ENCODE data around the gene USHBP1.
A peak's percentile ranks its signal among the peaks of the same experiment; 100 is the strongest.

Gene USHBP1

GRCh38 chr19:17245535-17245984 is 19.0 kb downstream of the USHBP1 start, which contains the start of gene NR2F6:
Gene NR2F6 (minus strand): TSS chr19:17245919. CDS start chr19:17245220, 699 bp downstream.
- H3K4me1 ChIP-seq (ENCODE audit: control insufficient read depth, insufficient read depth, low read length): peaks cover 35% of the 10 kb centered on the region
- H3K9me3 ChIP-seq (ENCODE audit: control insufficient read depth in 2 of 2, low read length in 2 of 2): no peaks in the 10 kb centered on the region
- H3K27me3 ChIP-seq (ENCODE audit: control insufficient read depth in 1 of 2, insufficient read depth in 2 of 2, low read length in 2 of 2): no peaks in the 10 kb centered on the region
- H3K4me3 ChIP-seq (ENCODE audit: low read length in 2 of 2): peak within 1 kb of the TSS; percentile 79 to 88
- H3K27ac ChIP-seq (ENCODE audit: low read length): peak within 1 kb of the TSS; percentile 71
- peaks cover 0 to 5% of the 10 kb centered on the region in 2 donors for H3K36me3 ChIP-seq (ENCODE audit: control insufficient read depth in 2 of 2, insufficient read depth in 2 of 2, low read length in 2 of 2)
- H3K9ac ChIP-seq (ENCODE audit: low read length in 2 of 2): peak within 1 kb of the TSS; percentile 74 to 78

GRCh38 chr19:17244618-17245534 is 19.7 kb downstream of the USHBP1 start:
- Histone ChIP-seq H3K9ac (ENCODE audit: low read length in 2 of 2) (peak overlapping the region; percentile 74 to 78), H3K4me1 (ENCODE audit: control insufficient read depth, insufficient read depth, low read length) (peaks cover 35% of the 10 kb centered on the region), H3K9me3 (ENCODE audit: control insufficient read depth in 2 of 2, low read length in 2 of 2) (no peaks in the 10 kb centered on the region), H3K27ac (ENCODE audit: low read length) (peak overlapping the region; percentile 71), H3K36me3 (ENCODE audit: control insufficient read depth in 2 of 2, insufficient read depth in 2 of 2, low read length in 2 of 2) (peaks cover 0 to 8% of the 10 kb centered on the region in 2 donors), H3K27me3 (ENCODE audit: control insufficient read depth in 1 of 2, insufficient read depth in 2 of 2, low read length in 2 of 2) (no peaks in the 10 kb centered on the region), H3K4me3 (ENCODE audit: low read length in 2 of 2) (peak overlapping the region; percentile 79 to 88)

- Histone ChIP-seq H3K36me3 (ENCODE audit: control insufficient read depth in 2 of 2, insufficient read depth in 2 of 2, low read length in 2 of 2) (peaks cover 0 to 8% of the 10 kb centered on the region in 2 donors), H3K27ac (ENCODE audit: low read length) (peak overlapping the region; percentile 71), H3K9ac (ENCODE audit: low read length in 2 of 2) (peak overlapping the region; percentile 74 to 78), H3K27me3 (ENCODE audit: control insufficient read depth in 1 of 2, insufficient read depth in 2 of 2, low read length in 2 of 2) (no peaks in the 10 kb centered on the region), H3K4me1 (ENCODE audit: control insufficient read depth, insufficient read depth, low read length) (peaks cover 35% of the 10 kb centered on the region), H3K9me3 (ENCODE audit: control insufficient read depth in 2 of 2, low read length in 2 of 2) (no peaks in the 10 kb centered on the region), H3K4me3 (ENCODE audit: low read length in 2 of 2) (peak overlapping the region; percentile 79 to 88)
Measured at GRCh38 chr19:17243830-17244617, 20.5 kb downstream of the USHBP1 start.

- Histone ChIP-seq H3K4me1 (ENCODE audit: control insufficient read depth, insufficient read depth, low read length) (peaks cover 35% of the 10 kb centered on the region), H3K27me3 (ENCODE audit: control insufficient read depth in 1 of 2, insufficient read depth in 2 of 2, low read length in 2 of 2) (no peaks in the 10 kb centered on the region), H3K9ac (ENCODE audit: low read length in 2 of 2) (peak overlapping the region; percentile 71 to 78), H3K9me3 (ENCODE audit: control insufficient read depth in 2 of 2, low read length in 2 of 2) (no peaks in the 10 kb centered on the region), H3K4me3 (ENCODE audit: low read length in 2 of 2) (peak overlapping the region; percentile 79 to 88), H3K36me3 (ENCODE audit: control insufficient read depth in 2 of 2, insufficient read depth in 2 of 2, low read length in 2 of 2) (peaks cover 0 to 8% of the 10 kb centered on the region in 2 donors), H3K27ac (ENCODE audit: low read length) (peak overlapping the region; percentile 71)
Measured at GRCh38 chr19:17243211-17243829, 21.2 kb downstream of the USHBP1 start.

- peaks cover 0 to 12% of the 10 kb centered on the region in 2 donors for H3K36me3 ChIP-seq (ENCODE audit: control insufficient read depth in 2 of 2, insufficient read depth in 2 of 2, low read length in 2 of 2)
- no peaks in the 10 kb centered on the region for H3K9me3 ChIP-seq (ENCODE audit: control insufficient read depth in 2 of 2, low read length in 2 of 2)
- peaks cover 35% of the 10 kb centered on the region for H3K4me1 ChIP-seq (ENCODE audit: control insufficient read depth, insufficient read depth, low read length)
- peak overlapping the region in 1 of 2 donors; percentile 88 for H3K4me3 ChIP-seq (ENCODE audit: low read length in 2 of 2)
- H3K9ac ChIP-seq (ENCODE audit: low read length in 2 of 2): no peak overlapping the region
- peak overlapping the region; percentile 71 for H3K27ac ChIP-seq (ENCODE audit: low read length)
- no peaks in the 10 kb centered on the region for H3K27me3 ChIP-seq (ENCODE audit: control insufficient read depth in 1 of 2, insufficient read depth in 2 of 2, low read length in 2 of 2)
Measured at GRCh38 chr19:17242431-17243208, 21.9 kb downstream of the USHBP1 start.

GRCh38 chr19:17240826-17241399 is 23.6 kb downstream of the USHBP1 start:
- Histone ChIP-seq H3K4me3 (ENCODE audit: low read length in 2 of 2) (no peak overlapping the region), H3K27me3 (ENCODE audit: control insufficient read depth in 1 of 2, insufficient read depth in 2 of 2, low read length in 2 of 2) (no peaks in the 10 kb centered on the region), H3K9me3 (ENCODE audit: control insufficient read depth in 2 of 2, low read length in 2 of 2) (no peaks in the 10 kb centered on the region), H3K27ac (ENCODE audit: low read length) (no peak overlapping the region), H3K36me3 (ENCODE audit: control insufficient read depth in 2 of 2, insufficient read depth in 2 of 2, low read length in 2 of 2) (peaks cover 0 to 12% of the 10 kb centered on the region in 2 donors), H3K9ac (ENCODE audit: low read length in 2 of 2) (no peak overlapping the region), H3K4me1 (ENCODE audit: control insufficient read depth, insufficient read depth, low read length) (peaks cover 31% of the 10 kb centered on the region)

- H3K27ac ChIP-seq (ENCODE audit: low read length): no peak overlapping the region
- H3K4me3 ChIP-seq (ENCODE audit: low read length in 2 of 2): no peak overlapping the region
- H3K36me3 ChIP-seq (ENCODE audit: control insufficient read depth in 2 of 2, insufficient read depth in 2 of 2, low read length in 2 of 2): peaks cover 0 to 12% of the 10 kb centered on the region in 2 donors
- H3K27me3 ChIP-seq (ENCODE audit: control insufficient read depth in 1 of 2, insufficient read depth in 2 of 2, low read length in 2 of 2): no peaks in the 10 kb centered on the region
- H3K4me1 ChIP-seq (ENCODE audit: control insufficient read depth, insufficient read depth, low read length): peaks cover 35% of the 10 kb centered on the region
- no peak overlapping the region for H3K9ac ChIP-seq (ENCODE audit: low read length in 2 of 2)
- no peaks in the 10 kb centered on the region for H3K9me3 ChIP-seq (ENCODE audit: control insufficient read depth in 2 of 2, low read length in 2 of 2)
Measured at GRCh38 chr19:17240062-17240752, 24.3 kb downstream of the USHBP1 start.

- no peak overlapping the region for H3K9ac ChIP-seq (ENCODE audit: low read length in 2 of 2)
- no peak overlapping the region for H3K4me3 ChIP-seq (ENCODE audit: low read length in 2 of 2)
- peaks cover 0 to 15% of the 10 kb centered on the region in 2 donors for H3K36me3 ChIP-seq (ENCODE audit: control insufficient read depth in 2 of 2, insufficient read depth in 2 of 2, low read length in 2 of 2)
- no peak overlapping the region for H3K27ac ChIP-seq (ENCODE audit: low read length)
- no peaks in the 10 kb centered on the region for H3K27me3 ChIP-seq (ENCODE audit: control insufficient read depth in 1 of 2, insufficient read depth in 2 of 2, low read length in 2 of 2)
- no peaks in the 10 kb centered on the region for H3K9me3 ChIP-seq (ENCODE audit: control insufficient read depth in 2 of 2, low read length in 2 of 2)
- H3K4me1 ChIP-seq (ENCODE audit: control insufficient read depth, insufficient read depth, low read length): peaks cover 35% of the 10 kb centered on the region
Measured at GRCh38 chr19:17237747-17238706, 26.5 kb downstream of the USHBP1 start.
